Spleen (tissue), 7 donors: ENCODE data around the gene FAM240A.

Source experiments
- CTCF ChIP-seq, 11 experiments: fragments of 200-600 bp in 7 of 11; fragments of 450-650 bp in 4 of 11; sonication (generic) in 4 of 11; IDR thresholded peaks in 8 of 11; conservative IDR thresholded peaks in 3 of 11; 1 replicate in 7 of 11; 2 replicates in 4 of 11; pipeline versions ENCODE4 v1.4.0 to v1.8.0; 2016 to 2021; ENCODE audit warnings: antibody characterized with exemption in 11 of 11, inconsistent platforms in 4 of 11, mild to moderate bottlenecking in 1 of 11
- POLR2A ChIP-seq, 3 donors: fragments of 450-650 bp; IDR thresholded peaks; one replicate each; pipeline ENCODE4 v1.5.1; 2017; ENCODE audit warnings: antibody characterized with exemption in 3 of 3, mild to moderate bottlenecking in 1 of 3
- donor health status: DM: no; HTN: no; CAD: no; lungs with moderate emphysema.
- donor health status: DM: no; HTN: no; CAD: no.
- donor health status: DM: no; HTN: no; CAD: no.

- TF ChIP-seq CTCF (IDR thresholded peaks at IDR 0.05 in 8 of 11, conservative IDR thresholded peaks at IDR 0.05 in 3 of 11) (no peak), POLR2A (IDR thresholded peaks at IDR 0.05) (no peak)
Observed at GRCh38 chr3:46565077-46565476, 47.2 kb upstream of the FAM240A start.
